OCI-LY1 (cell line): ENCODE results near the gene UPP2.

Experiments used
- EZH2 ChIP-seq: fragments of 200-600 bp; sonication (generic), shearing (Covaris generic); IDR thresholded peaks from 2 replicates; pipeline ENCODE4 v1.8.0; 2017; ENCODE audit warnings: borderline replicate concordance, mixed run types, mild to moderate bottlenecking, antibody characterized with exemption, low read length, moderate library complexity, mixed read lengths
- TF ChIP-seq, protein P1 (sequence below): fragments of 200-600 bp; sonication (generic), shearing (Covaris generic); IDR thresholded peaks from 2 replicates; pipeline ENCODE4 v1.5.1; 2017; ENCODE audit warnings: mild to moderate bottlenecking, antibody characterized with exemption, low read length, moderate library complexity, mixed read lengths

DNA sequence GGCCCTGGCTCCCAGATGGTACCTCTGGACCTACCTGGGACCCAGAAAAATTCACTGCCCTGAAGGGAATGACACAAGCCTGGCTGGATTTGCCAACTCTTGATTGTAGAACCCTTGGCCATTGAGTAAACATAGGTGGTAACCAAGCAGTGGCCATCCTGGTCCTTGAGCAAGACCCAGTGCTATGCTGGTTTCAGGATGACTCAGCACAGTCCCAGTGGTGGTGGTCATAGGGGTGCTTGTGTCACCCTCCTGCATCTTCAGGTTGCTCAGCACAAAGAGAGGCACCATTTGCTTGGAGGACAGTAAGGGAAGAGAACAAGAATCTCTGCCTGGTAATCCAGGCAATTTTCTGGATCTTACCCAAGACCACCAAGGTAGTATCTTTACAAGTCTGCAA, 52.9 kb downstream of the UPP2 start:
- TF ChIP-seq, protein P1, sequence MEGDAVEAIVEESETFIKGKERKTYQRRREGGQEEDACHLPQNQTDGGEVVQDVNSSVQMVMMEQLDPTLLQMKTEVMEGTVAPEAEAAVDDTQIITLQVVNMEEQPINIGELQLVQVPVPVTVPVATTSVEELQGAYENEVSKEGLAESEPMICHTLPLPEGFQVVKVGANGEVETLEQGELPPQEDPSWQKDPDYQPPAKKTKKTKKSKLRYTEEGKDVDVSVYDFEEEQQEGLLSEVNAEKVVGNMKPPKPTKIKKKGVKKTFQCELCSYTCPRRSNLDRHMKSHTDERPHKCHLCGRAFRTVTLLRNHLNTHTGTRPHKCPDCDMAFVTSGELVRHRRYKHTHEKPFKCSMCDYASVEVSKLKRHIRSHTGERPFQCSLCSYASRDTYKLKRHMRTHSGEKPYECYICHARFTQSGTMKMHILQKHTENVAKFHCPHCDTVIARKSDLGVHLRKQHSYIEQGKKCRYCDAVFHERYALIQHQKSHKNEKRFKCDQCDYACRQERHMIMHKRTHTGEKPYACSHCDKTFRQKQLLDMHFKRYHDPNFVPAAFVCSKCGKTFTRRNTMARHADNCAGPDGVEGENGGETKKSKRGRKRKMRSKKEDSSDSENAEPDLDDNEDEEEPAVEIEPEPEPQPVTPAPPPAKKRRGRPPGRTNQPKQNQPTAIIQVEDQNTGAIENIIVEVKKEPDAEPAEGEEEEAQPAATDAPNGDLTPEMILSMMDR: no peak
- no peak for TF ChIP-seq EZH2
